HT1080 (cell line): Measurements from ENCODE around the gene SLC26A4. TPM values are rescaled to one million over a fixed set of nuclear protein-coding genes. Genes with fewer than 3 reads are reported as not detected.
A peak's percentile ranks its signal among the peaks of the same experiment; 100 is the strongest.

ENCODE experiments used
- DNase-seq: peaks from one replicate; pipeline ENCODE4 v3.0.0-alpha.2; 2015; ENCODE audit warnings: low read depth
- total RNA-seq: library from RNA; depleted of rRNA; stranded (reverse); fragments of >200 nt; shearing (Covaris generic); gene quantifications from 2 replicates; pipeline ENCODE4 v1.2.3, GENCODE V29; 2014

Gene SLC26A4
- total RNA-seq, 1 experiment from 2014 or later, result 4.3 TPM

GRCh38 chr7:107696330-107696946 is 35.8 kb downstream of the SLC26A4 start:
- no peak for DNase-seq

DNA sequence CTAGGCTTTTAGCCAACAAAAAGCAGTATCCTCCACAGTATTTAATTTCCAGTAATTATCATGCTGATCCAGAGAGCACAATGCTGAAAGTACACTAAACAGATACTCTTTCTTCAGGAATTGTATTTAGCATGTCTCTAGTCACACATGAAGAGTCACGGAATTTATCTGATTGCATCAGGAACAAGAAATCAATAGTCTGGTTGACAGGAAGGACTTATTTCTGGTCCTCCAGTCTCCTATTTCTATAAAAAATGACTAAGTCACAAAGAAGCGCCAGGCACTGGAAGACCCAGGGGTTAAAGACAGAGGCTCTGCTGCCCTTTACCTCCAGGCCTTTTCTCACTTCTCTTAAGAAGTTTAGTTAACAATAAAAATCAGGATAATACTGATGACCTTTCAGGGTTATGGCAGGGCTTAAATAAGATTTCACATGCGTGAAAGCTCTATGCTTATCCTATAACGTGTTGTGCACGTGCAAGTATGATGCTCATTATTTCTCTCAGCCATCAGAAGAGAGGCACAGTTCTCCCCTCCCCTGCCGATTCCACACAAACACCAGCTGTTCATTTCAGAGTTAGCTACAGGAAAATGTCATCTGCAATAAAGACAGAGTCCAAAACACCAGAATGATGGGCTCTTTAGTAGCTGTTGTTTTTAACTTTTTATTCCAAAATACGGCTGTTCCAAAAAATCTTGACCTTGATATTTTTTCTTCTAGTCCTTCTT is 36.9 kb downstream of the SLC26A4 start:
- no peak for DNase-seq

GRCh38 chr7:107700570-107700969 is 39.9 kb downstream of the SLC26A4 start:
- no peak for DNase-seq

GRCh38 chr7:107701191-107701590 is 40.6 kb downstream of the SLC26A4 start:
- no peak for DNase-seq

- DNase-seq, result no peak
These were observed 42.6 kb downstream of the SLC26A4 start for GRCh38 chr7:107703219-107703618.

GRCh38 chr7:107703872-107704271 is 43.2 kb downstream of the SLC26A4 start:
- no peak for DNase-seq

GRCh38 chr7:107708956-107709355 is 48.3 kb downstream of the SLC26A4 start:
- DNase-seq, result peak; percentile 39

- peak; percentile 43 for DNase-seq
These were observed 50.7 kb downstream of the SLC26A4 start for GRCh38 chr7:107711301-107711700.

DNA sequence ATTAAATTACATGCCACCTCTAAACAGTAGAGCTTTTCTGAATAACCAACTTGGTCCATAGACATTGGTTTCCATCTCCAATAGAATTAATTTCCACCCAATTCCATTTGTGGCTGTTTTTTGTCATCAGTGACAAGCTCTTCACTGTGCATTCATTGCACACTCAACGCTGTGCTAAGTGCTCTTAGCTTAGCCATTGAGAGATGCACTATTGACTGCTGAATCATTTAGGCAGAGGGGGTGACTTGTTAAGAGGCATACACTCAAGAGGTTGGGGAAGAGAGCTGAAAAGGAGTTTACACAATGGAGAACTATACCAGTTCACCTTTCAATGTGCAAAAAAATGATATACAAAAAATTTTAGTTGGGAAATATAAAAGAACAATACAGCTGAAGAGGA is 51.4 kb downstream of the SLC26A4 start:
- DNase-seq, result no peak

GRCh38 chr7:107712896-107713295 is 52.3 kb downstream of the SLC26A4 start:
- no peak for DNase-seq

DNA sequence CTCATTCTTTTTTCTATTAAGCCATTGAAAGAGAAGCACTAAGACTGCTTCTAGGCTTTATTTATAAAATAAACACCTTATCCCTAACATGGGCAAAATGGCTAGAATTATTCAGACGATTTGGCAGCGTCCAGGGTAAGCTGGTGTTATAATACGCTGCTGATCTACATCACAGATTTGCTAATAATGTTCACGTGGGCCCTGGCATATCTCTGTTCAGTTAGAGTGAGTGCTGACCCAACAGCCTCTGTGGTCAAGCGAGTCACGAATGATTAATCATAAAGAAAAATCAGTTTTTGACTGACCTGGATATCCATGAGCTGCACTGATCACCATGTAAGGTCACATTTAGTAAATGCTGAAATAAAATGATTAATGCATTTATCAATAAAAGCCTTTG is 54.9 kb downstream of the SLC26A4 start:
- peak; percentile 58 for DNase-seq

DNA sequence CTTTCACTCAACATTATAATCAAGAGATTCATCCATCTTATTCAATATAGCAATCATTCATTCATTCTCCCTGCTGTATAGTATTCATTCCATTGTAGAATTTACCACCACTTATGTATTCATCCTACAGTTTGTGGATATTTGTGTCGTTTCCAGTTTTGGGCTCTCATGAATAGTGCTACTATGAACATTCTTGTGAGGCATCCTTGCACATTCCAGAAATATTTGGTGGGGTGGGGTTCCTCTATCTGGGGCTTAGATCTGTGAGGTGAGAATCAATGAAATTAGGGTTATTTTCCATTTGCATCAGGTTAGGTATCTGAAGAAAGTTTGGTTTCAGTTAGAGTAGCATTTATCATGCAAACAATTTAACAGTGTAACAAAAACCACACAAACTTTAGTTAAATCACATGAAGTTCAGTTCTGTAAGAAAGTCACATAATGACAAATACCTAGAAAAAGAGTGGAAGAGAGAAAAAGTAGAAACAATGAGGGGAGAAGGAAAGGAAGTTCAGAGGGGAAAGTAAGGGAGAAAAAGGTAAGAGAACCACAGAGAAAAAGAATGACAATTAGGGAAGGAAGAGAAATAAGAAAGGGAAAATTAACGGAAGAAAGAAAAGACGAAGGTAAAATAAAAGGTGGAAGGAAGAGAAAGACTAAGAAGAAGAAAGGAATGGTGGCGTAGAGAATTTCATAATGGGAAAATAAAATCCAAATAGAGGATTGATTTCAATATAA is 58.0 kb downstream of the SLC26A4 start:
- DNase-seq, result peak; percentile 3

DNA sequence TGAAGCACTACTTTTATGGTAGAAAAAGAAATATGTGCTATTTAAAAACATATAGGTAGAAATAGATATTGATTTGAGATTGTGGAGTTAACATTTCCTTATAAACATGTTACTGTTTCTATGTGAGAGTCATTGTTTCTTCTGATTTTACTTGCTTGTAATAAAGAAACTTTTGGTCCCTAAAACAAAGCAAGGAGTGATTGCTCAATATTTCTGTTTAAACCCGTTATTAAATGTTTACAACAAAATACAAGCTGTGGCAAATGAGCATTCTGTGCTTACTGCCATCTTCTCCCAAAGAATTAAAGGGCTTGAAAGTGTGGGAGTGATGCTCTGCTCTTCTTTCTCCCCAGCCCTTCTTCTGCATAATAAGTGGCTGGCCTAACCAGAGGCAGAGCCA is 60.7 kb downstream of the SLC26A4 start:
- no peak for DNase-seq

- no peak for DNase-seq
These were observed 62.6 kb downstream of the SLC26A4 start for GRCh38 chr7:107723255-107723654.

DNA sequence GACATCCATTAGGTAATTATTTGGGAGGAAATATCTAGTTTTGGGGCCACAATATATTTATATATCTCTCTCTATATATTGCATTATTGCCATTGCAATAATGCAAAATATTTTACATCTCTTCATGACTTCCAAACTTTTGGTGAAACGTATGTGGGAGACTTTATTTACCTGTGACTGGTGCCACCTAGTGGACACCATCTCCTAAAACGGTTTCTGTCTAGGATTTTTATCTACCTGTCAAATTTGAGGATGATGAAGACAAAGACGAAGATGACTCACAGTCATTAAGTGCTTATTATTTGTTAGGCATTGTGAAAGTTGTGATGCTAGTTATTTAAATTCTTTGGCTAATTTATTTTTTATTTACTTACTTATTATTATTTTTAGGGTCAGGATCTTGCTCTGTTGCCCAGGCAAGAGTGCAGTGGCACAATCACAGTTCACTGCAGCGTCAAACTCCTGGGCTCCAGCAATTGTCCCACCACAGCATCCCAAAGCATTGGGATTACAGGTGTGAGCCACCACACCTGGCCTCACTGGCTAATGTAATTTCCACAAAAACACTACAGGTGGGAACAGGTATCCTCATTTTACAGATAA is 64.6 kb downstream of the SLC26A4 start:
- peak; percentile 60 for DNase-seq

DNA sequence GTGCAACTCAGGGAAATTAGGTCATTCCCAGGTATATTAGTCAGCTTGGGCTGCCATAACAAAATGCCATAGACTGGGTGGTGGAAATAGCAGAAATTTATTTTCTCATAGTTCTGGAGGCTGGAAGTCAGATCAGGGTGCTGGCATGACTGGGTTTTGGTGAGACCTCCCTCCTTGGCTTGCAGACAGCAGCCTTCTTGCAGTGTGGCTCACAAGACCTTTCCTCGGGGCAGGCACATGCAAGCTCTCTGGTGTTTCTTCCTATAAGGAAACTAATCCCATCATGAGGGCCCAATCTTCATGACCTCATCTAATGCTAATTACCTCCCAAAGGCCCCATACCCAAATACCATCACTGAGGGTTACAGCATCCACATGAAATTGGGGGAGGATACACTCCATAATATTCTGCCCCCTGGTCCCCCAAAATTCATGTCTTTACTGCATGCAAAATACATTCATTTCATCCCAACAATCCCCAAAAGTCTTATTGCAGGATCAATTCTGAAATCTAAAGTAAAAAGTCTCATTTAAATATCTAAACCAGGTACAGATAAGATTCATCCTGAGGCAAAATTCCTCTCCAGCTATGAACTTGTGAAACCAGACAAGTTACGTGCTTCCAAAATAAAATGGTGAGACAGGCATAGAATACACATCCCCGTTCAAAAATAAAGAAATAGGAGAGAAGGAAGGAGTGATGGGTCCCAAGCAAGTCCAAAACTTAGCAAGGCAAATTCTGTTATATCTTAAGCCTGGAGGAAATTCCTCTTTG is 65.9 kb downstream of the SLC26A4 start:
- peak; percentile 4 for DNase-seq

DNA sequence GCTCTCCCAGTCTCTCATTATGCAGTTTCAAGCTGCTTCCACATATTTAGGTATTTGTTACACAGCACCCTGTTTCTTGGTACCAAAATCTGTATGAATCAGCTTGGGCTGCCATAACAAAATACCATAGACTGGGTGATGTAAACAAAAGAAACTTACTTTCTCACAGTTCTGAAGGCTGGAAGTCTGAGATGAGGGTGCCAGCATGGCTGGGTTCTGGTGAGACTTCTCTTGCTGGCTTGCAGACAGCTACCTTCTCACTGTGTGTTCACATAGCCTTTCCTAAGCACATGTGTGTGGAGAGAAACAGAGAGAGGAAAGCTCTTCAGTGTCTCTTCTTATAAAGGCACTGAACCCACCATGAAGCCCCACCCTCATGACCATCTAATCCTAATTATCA is 67.6 kb downstream of the SLC26A4 start:
- DNase-seq, result no peak

DNA sequence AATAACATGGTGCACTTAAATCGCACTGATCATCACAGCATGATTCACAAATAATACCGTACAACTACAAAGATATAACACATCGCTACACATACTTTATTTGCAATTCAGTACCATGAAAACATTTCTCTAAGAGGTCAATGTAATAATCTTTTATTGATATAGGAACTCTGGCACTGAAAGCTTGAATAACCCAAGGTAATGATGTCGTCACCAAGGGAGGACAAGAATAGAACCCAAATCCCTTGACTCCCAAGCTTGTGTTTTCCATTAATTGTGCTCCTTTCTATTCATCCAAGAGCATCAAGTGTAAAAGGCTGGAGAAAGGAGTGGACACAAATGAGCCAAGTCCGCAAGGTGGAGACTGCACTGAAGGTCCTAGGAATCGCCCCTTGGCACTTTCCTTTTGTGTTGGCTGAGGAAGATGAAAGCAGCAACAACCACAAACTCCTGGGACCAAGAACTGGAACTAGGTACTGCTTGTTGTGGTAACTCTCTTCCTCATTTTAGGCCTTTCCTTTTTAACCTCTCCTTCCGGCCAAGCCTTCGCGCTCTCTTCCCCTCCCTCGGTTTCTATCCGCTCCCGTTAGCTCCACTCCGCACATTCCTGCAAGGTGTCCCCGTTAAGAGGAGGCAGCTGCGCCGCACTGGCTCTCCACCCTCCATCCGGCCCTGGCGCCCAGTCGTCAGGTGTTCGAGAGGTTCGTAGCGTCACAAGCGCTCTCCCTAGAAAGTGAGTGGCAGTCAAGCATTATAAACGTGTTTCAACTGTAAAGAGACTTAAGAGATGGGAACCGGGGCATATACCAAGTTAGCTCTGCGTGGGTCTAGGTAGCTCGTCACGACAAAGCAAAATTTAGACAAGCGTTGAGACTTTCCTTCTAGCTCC is 82.3 kb downstream of the SLC26A4 start:
- DNase-seq, result no peak

GRCh38 chr7:107743567-107744344 is 83.1 kb downstream of the SLC26A4 start, which contains the start of gene CBLL1:
TSS of gene CBLL1 (plus strand) at chr7:107744142. CDS start at chr7:107744164, 22 bp downstream.
- DNase-seq, result peak; percentile 97
